ENCODE data around the gene BCAP31. TPM values are rescaled to one million over a fixed set of nuclear protein-coding genes. Genes with fewer than 3 reads are reported as not detected.

BCAP31 gene
- total RNA-seq, 4 donors from 2014 or later, result 170 to 228 (median 185) TPM

DNA sequence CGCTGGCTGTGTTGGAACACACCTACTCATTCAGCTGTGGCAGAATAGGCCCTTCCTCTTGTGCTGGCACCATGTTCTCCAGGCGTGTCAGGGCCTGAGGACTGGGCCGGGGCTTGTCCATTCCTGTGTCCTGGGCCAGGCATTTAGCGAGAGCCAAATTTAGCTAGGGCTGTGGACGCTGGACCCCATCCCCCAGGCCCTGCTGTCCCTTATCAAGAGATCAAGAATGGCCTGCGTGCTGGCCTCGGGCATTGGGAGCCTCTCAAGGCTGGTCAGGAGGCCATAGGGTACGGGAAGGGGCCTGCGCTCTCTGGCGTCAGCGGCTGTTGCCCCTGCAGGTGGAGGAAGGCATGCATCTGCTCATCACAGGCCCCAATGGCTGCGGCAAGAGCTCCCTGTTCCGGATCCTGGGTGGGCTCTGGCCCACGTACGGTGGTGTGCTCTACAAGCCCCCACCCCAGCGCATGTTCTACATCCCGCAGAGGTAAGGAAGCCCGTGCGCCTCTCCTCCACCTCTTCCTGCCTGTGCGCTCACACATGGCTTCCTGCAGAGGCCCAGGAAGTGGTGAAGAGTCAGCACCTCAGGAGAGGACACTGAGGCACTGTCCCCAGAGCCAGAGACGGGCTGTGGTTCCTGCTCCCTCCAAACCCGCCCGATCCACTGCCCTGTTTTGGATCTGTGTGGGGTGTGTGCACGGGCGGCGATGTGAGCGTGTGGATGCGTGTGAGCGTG, 15.7 kb upstream of the BCAP31 start:
- no peaks in the 10 kb centered on the region for H3K9me3 ChIP-seq
- intact Hi-C loops (cut with DNase I), result no loop called here
- no peak for DNase-seq
- H3K27ac ChIP-seq, result no peak overlapping the region
- WGBS, 2 donors, result 93% methylated on average over 16 of the region's 29 CpGs; no CpG with 5 or more reads in 1 of the 2 donors
- peaks cover 0 to 3% of the 10 kb centered on the region in 2 donors for H3K36me3 ChIP-seq
- H3K27me3 ChIP-seq, result no peaks in the 10 kb centered on the region
- H3K4me3 ChIP-seq (replicated peaks in 1 of 3), result no peak overlapping the region
- H3K4me1 ChIP-seq, result peaks cover 0 to 4% of the 10 kb centered on the region in 2 donors
- no peak for TF ChIP-seq POLR2A (IDR thresholded peaks at IDR 0.05)

DNA sequence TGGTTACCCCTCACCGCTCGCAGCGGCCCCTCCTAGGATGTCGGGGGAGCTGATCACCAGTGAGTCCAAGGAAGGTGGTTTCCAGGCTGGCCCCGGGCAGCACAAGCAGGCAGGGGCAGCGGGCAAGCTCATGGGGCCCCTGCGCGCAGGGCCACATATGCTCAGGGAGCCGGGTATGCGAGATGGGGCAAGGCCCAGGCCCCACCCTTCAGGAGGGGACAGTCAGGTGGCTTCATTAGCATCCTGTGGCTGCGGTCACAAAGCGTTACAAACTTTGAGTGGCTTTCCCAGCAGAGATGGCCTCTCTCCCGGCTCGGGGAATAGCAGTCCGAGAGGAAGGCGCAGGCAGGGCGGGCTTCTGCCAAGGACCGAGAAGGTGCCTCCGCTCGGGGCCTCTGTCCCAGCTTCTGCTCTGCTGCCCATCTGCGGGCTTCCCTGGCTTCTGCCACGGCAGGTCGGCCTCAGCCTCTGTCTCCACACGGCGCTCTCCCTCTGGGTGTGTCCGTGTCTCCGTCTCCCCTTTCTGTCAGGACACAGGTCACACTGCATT, 13.9 kb upstream of the BCAP31 start:
- no peak for DNase-seq
- 90 to 100% methylated on average over 3 to 21 of the region's 27 CpGs for WGBS, 2 donors
- H3K27ac ChIP-seq, result no peak overlapping the region
- H3K9me3 ChIP-seq, result no peaks in the 10 kb centered on the region
- peaks cover 0 to 3% of the 10 kb centered on the region in 2 donors for H3K36me3 ChIP-seq
- H3K4me3 ChIP-seq (replicated peaks in 1 of 3), result no peak overlapping the region
- H3K4me1 ChIP-seq, result no peaks in the 10 kb centered on the region
- TF ChIP-seq, protein P1, sequence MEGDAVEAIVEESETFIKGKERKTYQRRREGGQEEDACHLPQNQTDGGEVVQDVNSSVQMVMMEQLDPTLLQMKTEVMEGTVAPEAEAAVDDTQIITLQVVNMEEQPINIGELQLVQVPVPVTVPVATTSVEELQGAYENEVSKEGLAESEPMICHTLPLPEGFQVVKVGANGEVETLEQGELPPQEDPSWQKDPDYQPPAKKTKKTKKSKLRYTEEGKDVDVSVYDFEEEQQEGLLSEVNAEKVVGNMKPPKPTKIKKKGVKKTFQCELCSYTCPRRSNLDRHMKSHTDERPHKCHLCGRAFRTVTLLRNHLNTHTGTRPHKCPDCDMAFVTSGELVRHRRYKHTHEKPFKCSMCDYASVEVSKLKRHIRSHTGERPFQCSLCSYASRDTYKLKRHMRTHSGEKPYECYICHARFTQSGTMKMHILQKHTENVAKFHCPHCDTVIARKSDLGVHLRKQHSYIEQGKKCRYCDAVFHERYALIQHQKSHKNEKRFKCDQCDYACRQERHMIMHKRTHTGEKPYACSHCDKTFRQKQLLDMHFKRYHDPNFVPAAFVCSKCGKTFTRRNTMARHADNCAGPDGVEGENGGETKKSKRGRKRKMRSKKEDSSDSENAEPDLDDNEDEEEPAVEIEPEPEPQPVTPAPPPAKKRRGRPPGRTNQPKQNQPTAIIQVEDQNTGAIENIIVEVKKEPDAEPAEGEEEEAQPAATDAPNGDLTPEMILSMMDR (IDR thresholded peaks at IDR 0.05), result no peak
- no peak for TF ChIP-seq POLR2A (IDR thresholded peaks at IDR 0.05)
- intact Hi-C loops (cut with DNase I), result no loop called here
- no peaks in the 10 kb centered on the region for H3K27me3 ChIP-seq

DNA sequence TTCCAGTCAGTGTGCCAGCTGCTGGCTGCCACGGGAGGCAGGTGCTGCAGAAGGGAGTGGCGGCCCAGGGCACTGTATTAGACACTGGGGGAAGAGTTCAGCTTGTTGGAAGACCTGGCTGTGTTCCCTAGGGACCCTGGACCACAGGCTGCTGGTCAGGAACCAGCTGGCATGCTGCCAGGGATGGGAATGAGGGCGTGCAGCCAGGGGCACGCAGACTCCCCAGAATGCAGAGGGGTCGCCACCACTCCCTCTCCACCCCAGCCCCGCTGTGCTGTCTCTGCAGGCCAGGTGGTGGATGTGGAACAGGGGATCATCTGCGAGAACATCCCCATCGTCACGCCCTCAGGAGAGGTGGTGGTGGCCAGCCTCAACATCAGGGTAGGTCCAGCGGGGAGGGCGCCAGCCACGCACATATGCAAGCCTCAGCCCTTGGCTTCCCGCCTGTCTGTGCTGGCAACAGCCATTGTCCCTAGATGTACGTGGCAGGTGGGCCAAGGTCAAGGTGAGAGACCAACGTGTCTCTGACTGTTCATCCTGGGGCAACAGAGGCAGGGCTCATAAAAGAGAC, 12.8 kb upstream of the BCAP31 start:
- no peak for DNase-seq
- H3K36me3 ChIP-seq, result peaks cover 0 to 3% of the 10 kb centered on the region in 2 donors
- no peaks in the 10 kb centered on the region for H3K4me1 ChIP-seq
- no peaks in the 10 kb centered on the region for H3K9me3 ChIP-seq
- TF ChIP-seq, protein P1 (IDR thresholded peaks at IDR 0.05), result no peak
- TF ChIP-seq POLR2A (IDR thresholded peaks at IDR 0.05), result no peak
- intact Hi-C loops (cut with DNase I), result no loop called here
- no peak overlapping the region for H3K27ac ChIP-seq
- no peaks in the 10 kb centered on the region for H3K27me3 ChIP-seq
- H3K4me3 ChIP-seq (replicated peaks in 1 of 3), result no peak overlapping the region
- WGBS, 2 donors, result 82% methylated on average over 2 of the region's 15 CpGs; no CpG with 5 or more reads in 1 of the 2 donors

DNA sequence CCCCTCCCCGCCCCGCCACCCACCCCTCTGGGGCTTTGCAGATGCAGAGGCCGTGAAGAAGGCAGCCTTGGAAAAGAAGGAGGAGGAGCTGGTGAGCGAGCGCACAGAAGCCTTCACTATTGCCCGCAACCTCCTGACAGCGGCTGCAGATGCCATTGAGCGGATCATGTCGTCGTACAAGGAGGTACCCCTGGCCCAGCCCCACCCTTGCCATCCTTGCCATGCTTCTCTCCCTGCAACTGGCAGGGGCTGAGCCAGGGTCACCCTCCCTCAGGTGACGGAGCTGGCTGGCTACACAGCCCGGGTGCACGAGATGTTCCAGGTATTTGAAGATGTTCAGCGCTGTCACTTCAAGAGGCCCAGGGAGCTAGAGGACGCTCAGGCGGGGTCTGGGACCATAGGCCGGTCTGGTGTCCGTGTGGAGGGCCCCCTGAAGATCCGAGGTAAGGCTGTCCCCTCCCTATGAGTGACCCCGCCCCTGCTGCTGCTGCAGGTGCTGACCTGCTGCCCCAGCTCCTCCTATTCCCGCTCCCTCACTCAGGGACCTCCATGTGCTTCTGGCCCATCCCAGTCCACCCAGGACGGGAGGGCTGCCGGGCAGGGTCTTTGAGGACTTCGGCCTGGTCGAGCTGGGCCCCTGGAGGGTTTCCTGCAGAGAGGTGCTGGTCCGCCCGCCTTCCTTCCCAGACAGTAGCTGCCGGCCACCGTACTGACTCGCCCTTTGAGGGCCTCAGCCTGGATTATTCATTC, 12.1 kb upstream of the BCAP31 start:
- no peak overlapping the region for H3K27ac ChIP-seq
- H3K4me1 ChIP-seq, result no peaks in the 10 kb centered on the region
- no peak for DNase-seq
- H3K27me3 ChIP-seq, result no peaks in the 10 kb centered on the region
- intact Hi-C loops (cut with DNase I), result no loop called here
- no peaks in the 10 kb centered on the region for H3K9me3 ChIP-seq
- WGBS, 2 donors, result 84 to 100% methylated on average over 1 to 5 of the region's 30 CpGs
- H3K36me3 ChIP-seq, result peaks cover 0 to 3% of the 10 kb centered on the region in 2 donors
- H3K4me3 ChIP-seq (replicated peaks in 1 of 3), result no peak overlapping the region
- TF ChIP-seq, protein P1 (IDR thresholded peaks at IDR 0.05), result no peak
- TF ChIP-seq POLR2A (IDR thresholded peaks at IDR 0.05), result no peak

DNA sequence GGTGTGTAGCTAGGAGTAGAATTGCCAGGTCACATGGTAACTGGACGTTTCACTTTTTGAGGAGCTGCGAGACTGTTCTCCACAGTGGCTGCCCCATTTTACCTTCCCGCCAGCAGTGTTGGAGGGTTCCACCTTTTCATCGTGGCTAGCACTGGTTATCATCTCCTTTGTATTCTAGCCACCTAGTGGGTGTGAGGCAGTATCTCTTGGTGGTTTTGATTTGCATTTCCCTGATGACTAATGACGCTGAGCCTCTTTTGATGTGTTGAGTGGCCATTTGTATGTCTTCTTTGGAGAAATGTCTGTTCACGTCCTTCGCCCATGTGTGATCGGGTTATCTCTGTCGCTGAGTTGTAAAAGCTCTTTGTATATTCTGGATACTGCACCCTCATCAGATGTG, 11.1 kb upstream of the BCAP31 start:
- no peaks in the 10 kb centered on the region for H3K27me3 ChIP-seq

More for the DNA sequence above, 11.1 kb upstream of the BCAP31 start:
- Histone ChIP-seq H3K36me3 (peaks cover 0 to 3% of the 10 kb centered on the region in 2 donors), H3K4me1 (no peaks in the 10 kb centered on the region), H3K9me3 (no peaks in the 10 kb centered on the region), H3K4me3 (replicated peaks in 1 of 3) (no peak overlapping the region), H3K27ac (no peak overlapping the region)
- 79 to 83% methylated on average over 9 of the region's 9 CpGs for WGBS, 2 donors
- TF ChIP-seq, protein P1 (IDR thresholded peaks at IDR 0.05), result no peak
- no peak for TF ChIP-seq POLR2A (IDR thresholded peaks at IDR 0.05)
- DNase-seq, result no peak
- intact Hi-C loops (cut with DNase I), result no loop called here

Measured in thyroid gland (tissue), 4 donors.